ENCODE measurements around the gene UBE2L6.
A peak's percentile ranks its signal among the peaks of the same experiment; 100 is the strongest.
"Not testable (repeated sequence)": the region's sequence is repeated elsewhere in the genome, so short reads cannot be mapped to it uniquely, and the experiment has no call there.

UBE2L6 gene

DNA sequence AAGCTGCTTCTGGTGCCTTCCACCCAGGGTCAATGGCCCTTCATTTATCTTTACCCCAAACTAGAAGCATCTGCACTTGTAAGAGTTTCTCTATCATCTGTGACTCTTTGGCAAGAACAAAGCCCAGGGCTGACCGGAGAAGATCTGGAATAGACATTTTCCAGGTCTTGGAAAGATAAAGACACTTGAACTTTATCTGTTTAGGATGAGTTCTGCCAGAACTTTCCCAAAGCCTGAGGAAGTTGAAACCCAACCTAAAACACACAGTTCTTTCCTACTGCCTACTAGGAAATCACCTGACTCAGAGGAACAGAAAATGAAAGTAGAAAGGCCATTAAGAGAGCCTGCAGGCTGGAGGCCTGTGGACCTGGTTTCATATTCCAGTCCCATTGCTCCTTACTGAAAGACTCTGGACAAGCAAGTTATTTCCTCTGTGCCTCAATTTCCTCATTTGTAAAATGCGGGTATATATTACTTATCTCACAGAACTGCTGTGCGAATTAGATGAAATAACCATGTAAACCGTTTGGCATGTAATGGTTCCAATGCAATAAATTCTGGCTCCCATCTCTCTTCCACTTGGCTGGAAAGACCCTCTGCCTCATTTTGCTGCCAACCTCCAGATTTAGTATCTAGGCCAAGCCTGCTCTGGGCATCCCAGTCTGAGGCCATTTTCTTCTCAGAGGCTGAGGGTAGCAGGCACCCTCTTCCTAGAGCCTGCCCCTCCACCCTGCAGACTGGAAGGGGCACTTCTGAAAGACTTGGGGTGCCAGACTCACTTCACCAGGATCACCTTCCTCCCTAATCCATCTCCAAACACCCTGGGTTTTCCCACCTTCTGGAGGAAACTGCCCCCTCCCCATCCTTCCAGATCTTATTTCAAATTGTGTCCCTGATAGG, 1.2 kb downstream of the UBE2L6 start:
- peak; percentile 42 for DNase-seq

DNA sequence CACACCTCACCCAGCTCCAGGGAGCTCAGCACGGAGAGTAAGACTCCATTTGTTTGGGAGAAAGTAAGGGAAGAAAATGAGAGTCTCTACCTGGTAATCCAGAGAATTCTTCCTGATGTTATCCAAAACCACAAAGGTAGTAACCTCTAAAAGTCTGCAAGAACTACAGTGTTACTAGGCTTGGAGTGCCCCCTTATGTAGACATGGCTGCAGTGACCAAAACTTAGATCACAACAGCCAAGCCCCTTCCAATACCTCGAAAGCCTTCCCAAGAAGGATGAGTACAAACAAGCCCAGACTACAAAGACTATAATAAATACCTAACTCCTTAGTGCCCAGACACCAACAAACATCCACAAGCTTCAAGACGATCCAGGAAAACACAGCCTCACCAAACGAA, 4.9 kb downstream of the UBE2L6 start:
- DNase-seq, result no peak

DNA sequence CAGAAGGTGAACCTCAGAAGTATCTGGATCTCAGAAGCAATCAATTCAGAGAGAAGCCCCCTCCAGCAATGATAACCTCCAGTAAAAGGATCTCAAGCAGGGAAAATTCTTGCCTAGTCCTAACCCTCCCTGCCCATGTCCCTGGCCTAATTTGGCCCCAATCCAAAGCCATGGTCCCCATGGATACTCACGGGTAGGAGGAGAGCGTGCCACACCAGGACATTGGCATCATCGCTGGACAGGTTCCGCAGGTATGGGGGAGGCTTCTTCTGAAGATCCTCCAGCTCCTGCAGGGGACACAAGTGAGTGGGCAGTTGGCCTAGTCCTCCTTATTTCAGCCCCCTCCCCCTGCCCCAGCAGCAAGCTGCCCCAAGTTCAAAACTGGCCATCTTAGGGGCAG, 7.3 kb downstream of the UBE2L6 start:
- peak; percentile 26 for DNase-seq

DNA sequence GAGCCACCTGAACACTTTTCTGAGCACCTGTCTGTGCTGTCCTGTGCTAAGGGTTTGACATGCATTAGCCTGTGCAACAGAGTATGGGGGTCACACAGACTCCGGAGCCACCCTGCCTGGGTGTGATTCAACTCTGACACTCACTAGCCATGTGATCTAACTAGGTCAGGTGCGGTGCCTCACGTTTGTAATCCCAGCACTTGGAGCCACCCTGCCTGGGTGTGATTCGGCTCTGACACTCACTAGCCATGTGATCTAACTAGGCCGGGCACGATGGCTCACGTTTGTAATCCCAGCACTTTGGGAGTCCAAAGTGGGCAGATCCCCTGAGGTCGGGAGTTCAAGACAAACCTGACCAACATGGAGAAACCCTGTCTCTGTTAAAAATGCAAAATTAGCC, 11.4 kb downstream of the UBE2L6 start:
- DNase-seq, result no peak

DNA sequence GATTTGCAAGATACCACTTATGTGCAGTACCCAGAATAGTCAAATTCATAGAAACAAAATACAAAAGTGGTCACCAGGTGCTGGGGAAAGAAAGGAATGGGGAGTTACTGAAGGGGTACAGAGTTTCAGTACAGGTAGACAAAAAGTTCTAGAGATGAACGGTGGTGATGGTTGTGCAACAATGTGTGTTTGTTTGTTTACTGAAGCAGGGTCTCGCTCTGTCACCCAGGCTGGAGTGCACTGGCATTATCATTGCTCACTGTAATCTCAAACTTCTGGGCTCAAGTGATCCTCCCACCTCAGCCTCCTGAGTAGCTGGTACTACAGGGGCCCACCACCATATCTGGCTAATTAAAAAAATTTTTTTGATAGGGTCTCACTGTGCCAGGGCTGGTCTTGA, 12.1 kb downstream of the UBE2L6 start:
- no peak for DNase-seq

DNA sequence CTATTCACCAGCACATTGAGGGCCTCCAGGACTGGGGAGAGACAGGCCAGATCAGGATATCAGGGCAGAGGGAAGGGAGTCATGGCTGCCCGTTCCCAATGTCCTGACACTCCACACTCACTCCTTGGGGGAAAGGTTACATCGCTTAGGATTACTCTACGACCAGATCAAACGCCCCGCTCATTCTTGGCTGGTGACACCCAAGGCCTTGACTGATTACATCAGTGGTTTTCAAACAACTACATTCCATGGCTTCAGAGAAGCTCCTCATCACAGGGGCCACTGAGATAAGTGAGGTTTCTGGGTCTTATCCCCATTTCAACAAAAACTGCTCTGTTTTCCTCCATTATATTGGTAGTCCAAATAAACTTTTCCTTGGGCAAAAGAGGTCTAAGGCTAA, 15.0 kb downstream of the UBE2L6 start:
- DNase-seq, result no peak

DNA sequence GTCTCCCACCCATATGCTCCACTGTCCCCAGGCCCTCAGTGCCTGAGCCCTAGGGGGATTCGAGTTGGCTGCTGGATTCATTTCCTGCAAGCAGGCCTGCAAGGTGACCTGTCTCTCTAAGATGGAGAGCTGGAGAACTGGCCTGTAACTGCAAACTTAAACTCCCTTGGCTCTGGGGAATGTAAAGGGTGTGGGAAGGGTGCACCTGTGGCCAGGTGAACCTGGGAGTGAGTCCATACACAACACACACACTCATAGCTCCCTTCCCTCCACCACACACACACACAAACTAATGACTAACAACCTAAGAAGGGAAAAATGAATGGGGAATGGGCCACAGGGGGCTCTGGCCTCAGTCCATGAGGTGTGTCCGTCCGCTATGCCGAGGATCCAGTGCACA, 15.5 kb downstream of the UBE2L6 start:
- DNase-seq, result no peak

DNA sequence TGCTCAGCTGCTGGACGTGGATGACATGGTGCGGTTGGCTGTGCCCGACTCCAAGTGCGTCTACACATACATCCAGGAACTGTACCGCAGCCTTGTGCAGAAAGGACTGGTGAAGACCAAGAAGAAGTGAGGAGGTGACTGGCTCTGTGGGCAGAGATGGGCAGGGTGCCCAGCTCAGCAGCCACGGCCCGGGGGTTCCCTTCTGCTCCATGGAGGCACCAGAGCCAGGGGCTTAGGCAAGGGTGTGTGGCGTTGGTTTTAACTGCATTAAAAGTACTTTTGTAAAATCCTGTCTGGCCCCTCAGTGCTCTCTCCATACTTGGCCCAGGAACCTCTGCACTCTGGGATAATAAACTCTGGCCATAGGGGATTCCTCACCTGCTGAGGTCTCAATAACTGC, 17.5 kb downstream of the UBE2L6 start:
- DNase-seq, result no peak

DNA sequence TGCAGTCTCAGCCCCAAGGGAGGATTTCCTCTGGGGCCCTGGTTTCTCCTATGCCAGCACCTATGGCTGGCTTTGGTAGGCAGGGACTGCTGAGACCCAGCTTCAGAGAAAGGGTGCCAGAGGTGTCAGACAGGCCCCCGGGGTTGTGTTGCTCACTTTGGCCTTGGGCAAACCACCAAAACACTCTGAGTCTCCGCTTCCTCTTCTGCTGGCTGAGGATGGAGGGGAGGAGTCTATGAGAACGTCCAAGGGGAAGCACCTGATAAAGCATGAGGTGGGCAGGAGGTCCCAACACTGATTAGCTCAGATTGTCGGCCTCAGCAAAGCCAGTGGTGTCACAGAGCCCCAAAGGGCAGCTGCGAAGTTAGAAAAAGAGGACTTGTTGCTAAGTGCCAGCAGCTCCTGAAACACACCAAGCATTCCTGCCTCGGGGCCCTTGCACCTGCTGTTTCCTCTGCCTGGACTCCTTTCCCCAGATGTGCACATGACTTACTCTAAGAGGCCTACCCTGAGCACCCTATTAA, 19.6 kb downstream of the UBE2L6 start:
- DNase-seq, result no peak

DNA sequence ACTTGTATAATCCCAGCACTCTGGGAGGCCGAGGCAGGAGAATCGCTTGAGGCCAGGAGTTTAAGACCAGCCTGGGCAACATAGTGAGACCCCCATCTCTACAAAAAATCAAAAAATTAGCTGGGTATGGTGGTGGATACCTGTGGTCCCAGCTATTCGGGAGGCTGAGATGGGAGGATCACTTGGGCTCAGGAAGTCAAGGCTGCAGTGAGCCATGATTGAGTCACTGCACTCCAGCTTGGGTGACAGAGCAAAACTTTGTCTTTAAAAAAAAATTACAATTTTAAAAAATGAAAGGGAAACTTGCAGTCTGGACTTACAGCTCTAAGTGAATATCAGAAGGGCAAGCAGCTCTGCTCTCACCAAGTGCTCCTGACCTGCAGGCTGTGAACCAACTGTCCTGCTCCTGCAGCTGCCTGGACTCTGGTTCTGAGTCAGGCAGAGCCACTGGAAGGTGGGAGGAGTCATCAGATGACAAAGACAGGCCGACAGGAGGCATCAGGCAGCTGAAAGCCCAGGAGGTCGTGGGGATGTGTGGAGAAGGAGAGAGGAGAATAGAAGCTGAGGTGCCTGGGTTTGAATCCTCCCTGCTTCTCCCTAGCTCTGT, 20.5 kb downstream of the UBE2L6 start:
- DNase-seq, result peak; percentile 46

DNA sequence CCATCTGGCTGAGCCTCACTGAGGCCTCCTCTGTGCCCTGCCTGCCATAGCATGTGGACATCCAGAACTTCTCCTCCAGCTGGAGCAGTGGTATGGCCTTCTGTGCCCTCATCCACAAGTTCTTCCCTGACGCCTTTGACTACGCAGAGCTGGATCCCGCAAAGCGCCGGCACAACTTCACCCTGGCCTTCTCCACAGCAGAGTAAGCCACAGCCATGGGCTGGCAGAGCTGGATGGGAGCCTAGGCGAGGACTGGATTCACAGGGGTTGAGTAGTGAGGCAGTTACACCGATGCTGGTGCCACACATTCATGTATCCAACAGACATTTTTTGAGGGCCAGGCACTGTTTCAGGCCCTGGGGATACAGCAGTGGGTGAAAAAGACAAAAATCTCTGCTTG, 21.0 kb downstream of the UBE2L6 start:
- no peak for DNase-seq

DNA sequence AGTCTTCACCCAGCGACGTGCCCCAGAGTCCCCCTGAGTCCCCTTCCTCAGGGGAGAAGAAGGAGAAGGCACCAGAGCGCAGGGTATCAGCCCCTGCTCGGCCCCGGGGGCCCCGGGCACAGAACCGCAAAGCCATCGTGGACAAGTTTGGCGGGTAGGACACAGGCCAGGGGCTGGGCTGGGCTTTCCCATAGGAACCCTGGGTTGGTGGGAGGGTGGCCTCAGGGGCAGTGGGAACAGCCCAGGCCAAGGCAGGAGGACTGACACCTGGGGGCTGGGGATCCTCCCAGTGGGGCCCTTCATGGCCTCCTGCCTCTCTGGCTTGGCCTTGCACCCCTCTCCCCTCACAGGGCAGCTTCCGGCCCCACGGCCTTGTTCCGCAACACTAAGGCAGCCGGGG, 21.6 kb downstream of the UBE2L6 start:
- DNase-seq, result no peak

DNA sequence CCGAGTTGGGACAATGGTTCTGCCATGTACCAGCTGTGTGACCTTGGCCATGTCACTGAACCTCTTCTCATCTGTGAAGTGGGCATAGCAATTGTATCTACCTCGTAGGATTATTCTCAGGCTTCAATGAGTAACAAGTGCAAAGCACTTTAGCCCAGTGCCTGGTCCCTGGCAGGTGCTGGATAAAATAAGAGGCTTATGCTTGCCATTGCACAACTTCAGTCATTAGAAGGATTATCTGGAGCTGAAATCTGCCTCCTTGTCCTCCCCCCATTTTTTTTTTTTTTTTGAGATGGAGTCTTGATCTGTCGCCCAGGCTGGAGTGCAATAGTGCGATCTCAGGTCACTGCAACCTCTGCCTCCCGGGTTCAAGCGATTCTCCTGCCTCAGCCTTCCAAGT, 22.9 kb downstream of the UBE2L6 start:
- no peak for DNase-seq

DNA sequence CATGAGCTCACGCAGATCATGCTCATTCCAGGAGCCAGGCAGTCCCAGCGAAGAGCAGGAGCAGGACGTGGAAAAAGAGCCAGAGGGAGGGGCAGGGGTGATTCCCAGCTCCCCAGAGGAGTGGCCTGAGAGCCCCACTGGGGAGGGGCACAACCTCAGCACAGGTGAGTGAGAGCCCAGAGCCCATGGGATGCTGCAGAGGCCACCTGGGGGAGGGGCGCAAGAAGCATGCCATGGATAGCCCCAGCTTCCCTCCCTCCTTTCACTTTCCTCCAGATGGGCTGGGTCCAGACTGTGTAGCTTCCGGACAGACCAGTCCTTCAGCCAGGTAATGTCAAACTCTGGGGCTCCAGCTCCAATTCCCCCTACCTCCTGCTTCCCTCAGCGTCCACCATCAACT, 23.9 kb downstream of the UBE2L6 start:
- DNase-seq, result peak; percentile 28

DNA sequence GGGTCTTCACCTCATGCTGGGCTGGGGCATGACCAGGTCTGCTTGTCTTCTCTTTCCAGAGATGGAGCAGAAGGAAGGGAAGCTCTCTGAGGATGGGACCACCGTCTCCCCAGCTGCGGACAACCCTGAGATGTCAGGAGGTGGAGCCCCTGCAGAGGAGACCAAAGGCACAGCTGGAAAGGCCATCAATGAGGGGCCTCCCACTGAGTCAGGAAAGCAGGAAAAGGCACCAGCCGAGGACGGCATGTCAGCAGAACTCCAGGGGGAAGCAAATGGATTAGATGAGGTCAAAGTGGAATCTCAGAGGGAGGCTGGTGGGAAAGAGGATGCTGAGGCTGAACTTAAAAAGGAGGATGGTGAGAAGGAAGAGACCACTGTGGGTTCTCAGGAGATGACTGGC, 24.9 kb downstream of the UBE2L6 start:
- no peak for DNase-seq

DNA sequence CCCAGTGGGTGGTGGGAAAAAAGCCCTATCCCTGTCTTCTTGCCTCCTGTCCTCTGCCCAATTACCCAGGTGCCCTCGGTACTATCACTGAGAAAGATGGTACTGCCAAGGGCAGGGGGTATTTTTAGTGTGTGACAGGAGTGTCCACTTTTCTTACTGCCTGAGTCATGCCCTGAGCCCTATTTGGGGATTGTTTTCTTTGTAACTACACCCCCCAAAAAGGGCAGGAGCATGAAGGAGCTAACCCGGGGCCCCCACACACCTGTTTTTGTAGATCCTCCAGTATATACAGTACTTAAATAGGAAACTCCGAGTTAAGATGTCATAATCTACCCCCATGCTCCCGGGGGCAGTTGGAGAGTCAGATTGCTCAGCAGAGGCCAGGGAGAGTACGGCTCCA, 26.3 kb downstream of the UBE2L6 start:
- DNase-seq, result no peak

DNA sequence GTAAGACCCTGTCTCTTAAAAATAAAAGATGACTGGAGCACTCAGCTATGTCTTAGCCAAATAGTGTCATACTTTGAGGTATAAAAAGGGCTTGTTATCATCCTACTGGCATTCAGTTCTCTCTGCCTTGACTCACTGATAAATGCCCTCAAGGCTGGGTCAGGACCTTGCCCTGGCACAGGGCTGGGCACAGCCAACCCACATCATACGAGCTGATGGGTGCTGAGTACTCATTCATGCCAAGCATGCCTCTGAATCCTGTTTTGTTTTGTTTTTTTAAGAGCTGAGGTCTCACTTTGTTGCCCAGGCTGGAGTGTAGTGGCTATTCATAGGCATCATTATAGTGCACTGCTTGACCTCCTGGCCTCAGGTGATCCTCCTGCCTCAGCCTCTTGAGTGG, 28.1 kb downstream of the UBE2L6 start:
- no peak for DNase-seq

DNA sequence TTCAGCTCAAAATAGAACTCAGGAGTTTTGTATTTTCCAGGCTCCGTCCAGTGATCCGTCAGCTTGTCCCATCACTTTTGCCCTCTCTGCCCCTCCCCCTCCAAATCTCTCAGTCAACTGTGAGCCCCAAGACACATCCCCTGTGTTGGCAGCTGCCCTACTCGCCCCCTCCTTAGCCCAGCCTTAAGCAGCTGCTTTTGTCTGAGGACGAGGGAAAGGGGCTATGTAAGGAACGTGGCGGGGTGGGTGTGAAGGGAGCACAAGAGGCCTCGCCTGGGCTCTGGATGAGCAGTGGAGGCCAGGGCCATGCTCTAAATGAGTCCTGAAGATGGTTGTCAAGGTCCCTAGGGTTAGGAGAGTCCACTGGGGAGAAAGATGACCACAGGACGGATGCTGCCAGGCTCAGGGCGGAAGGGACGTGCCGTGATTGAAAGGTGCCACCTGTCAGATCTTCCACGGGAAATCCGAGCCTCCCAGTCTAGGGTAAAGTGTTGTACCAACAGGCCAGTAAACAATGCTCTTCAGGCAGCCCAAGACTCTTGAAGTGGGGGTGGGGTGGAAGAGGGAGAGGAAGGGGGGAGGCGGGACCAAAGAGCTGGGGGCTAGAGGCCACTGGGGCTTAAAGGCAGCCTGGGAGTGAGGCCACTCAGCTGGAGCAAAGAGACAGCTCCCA, 30.4 kb downstream of the UBE2L6 start, which contains the start of gene SMTNL1:
TSS of gene SMTNL1 (plus strand) at position 649 of the 673 bp plus-strand sequence. CDS start 5,048 bp downstream, outside the sequence.
- peak; percentile 14 for DNase-seq

DNA sequence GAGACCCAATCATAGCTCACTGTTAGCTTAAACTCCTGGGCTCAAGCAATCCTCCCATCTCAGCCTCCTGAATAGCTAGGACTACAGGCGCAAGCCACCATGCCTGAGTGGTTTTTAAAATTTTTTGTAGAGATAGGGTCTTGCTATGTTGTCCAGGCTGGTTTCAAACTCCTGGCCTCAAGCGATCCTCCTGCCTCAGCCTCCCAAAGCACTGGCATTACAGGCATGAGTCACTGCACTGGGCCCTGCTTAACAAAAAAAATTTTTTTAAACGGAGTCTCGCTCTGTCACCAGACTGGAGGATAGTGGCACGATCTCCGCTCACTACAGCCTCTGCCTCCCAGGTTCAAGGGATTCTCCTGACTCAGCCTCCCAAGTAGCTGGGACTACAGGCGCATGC, 33.0 kb downstream of the UBE2L6 start:
- not testable (repeated sequence) for DNase-seq

DNA sequence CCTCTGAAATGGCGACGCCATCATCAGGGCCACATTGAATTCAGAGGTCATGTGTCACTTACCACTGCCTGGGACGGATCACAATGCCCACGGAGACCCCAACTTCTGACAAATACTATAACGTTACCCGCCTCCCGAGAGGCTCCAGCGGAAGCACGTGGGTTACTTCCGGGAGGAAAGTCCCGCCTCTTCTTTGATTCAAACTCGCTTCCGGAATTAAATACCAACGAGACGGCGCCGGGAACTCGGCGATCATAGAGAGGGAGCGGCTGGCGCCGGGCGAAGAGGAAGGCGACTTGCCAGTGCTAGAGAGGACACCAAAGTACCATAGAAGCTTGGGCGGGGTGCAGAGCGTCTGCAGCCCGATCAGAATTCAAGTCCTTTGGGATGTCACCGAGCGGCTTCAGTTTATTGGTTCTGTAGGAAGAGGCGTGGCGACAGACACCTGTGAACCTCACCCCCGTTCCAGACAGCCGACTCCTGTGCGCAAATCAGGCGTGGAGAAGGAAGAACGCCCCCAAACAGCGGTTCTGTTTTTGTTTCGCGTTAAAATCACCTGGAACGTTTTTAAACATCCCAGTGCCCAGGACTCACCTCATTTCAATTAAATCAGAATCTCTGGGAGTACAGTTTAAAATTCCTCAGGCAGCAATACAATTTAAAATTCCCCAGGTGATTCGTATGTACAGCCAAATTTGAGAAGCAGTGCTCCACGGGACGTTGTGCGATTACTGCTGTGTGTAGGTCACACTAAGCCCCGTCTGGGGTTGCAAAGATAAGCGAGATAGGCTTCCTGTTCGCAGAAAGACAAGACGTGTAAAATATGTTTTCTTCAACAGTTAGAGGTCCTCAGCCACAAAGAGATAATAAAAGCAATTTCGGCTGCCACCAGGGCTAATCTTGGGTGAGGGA, 36.6 kb downstream of the UBE2L6 start, which contains the start of gene TIMM10:
TSS of gene TIMM10 (minus strand) at position 159 of the 912 bp plus-strand sequence. CDS start 565 bp downstream, outside the sequence.
- peak; percentile 94 for DNase-seq

DNA sequence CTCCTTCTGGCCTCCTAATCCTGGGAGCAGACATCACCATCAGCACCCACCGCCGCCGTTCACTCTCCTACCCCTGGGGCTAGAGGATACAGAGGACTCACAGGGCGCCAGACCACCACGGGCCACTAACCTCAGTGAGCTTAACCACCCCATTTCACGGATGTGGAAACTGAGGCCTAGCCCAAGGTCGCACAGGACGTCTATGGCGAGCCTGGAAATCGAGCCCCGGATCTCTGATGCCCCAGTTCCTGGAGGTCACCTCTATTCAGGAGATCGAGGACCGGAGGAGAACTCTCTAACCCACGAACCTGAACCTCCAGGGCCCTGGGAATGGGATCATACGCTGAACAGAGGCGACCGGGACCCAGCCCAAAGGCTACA, 37.3 kb downstream of the UBE2L6 start:
- no peak for DNase-seq

DNA sequence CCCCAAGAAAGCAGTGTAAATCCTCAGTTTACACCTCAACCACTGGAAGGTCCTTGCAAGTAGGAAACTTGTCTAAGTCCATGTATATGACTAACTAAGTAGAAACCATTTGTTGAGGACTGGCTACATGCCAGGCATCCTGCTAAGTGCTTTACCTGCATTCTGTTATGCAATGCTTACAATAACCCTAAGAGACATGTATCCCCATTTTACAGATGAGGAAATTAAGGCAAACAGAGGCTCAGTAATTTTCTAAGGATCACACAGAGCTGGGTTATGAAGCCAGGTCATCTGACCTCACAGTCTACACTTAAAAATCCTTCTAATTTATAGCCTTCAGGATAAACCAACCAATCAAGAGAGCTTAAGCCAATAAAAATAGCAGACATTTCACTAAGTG, 38.5 kb downstream of the UBE2L6 start:
- DNase-seq, result peak; percentile 2
